Activated CD8-positive, alpha-beta memory T cell treated with anti-CD3 and anti-CD28 coated beads, Interleukin-2, amount 50 U/mL, for 24 hours (primary cell): ENCODE results near the gene COL27A1.

Source experiments
- DNase-seq: peaks from one replicate; pipeline ENCODE4 v3.0.0-alpha.2; 2020; ENCODE audit errors: extremely low read depth

The COL27A1 gene

DNA sequence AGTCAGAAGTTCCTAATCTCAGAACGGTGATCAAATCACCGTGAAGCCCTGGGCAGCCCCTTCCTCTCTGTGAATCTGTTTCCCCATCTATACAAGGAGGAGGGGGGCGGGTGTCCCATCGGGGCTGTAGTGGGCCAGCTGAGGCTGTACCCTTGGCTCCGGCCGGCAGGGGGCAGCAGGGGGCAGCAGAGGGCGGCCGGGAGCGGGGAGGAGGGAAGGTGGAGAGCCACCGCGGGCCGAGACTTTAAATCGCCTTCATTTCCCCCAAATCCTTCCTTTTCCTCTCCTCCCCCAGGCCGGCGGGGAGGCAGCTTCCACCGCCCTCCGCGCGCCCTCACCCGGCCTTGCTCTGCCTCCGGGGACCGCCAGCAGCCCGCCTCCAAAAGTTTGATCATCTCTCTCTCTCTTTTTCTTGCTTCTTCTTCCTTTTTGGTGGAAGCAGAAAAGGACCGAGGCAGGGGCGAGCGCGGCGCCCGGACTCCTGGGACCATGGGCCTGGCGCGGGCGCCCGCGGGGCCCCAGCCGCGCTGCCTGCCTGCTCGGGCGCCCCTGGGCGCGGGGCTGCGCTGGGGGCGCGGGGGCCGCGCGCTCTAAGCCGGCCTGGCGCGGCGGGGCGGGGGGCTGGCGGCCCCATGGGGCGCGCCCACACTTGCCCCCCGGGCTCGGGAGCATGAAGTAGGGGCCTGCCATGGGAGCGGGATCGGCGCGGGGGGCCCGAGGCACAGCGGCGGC, at the start of gene COL27A1:
Gene COL27A1, plus strand, starts transcription at position 275 of the 732 bp plus-strand sequence. Its CDS starts 414 bp downstream, at position 689.
- DNase-seq = peak; percentile 44

DNA sequence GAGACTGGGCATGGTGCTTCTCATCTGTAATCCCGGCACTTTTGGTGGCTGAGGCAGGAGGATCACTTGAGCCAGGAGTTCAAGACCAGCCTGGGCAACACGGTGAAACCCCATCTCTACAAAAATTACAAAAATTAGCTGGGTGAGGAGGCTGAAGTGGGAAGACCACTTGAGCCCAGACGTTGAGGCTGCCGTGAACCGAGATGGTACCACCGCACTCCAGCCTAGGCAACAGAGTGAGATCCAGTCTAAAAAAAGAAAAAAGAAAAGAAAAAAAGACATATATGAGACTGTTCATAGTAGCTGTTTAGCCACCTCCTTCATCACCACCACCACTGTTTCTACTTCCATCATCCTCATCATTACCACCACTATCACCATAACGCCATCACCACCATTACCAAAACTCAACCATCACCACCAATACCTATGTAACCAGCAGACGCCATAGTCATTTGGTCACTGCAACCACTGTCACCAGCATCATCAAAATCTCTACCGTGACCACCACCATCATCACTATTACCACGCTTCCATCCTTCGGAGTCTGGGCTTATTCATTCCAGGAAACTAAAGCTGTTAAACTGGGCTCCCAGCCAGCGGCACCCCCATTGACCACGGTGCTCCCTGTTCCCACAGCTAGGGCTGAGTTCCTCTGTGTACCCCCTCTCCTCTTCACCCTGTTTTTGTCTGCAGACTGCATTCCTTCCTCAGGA, 47.9 kb upstream of the COL27A1 start:
- DNase-seq = no peak

DNA sequence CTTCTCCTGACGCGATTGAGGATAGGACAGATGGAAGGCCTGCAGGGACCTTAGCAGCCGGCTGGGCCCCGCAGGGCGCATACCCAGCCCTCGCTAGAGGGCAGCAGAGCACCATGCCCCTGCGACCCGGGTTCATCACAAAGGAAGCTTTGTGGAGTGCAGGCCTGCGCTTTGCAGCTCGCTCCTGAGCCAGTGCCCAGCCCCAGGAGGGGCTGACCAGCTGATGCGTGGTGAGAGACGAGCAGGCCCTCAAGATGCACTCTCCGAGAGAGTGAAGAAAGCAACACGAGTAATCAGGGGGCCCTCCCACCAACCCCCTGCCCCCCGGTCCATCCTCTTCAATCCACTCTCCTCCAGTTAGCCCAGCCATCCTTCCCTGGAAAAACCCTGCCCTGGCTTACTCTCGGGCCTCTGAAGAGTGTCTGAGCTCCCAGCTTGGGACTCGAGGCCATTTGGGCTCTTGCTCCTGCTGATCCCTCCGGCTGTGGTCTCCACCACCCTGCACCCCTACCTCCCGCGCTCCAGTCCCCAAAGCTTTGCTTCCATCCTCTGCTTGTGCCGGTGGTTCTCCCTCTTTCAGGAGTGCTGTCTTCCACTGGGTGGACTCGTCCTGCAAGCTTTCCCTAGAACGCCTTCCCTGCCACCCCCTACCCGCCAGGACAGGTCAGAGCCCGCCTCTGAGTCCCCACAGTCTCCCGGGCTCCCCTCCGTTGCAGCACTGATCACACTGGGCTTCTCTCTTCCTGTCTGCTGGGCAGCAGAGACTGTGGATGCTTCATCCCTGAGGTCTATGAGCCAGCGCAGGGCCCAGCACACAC, 47.1 kb upstream of the COL27A1 start:
- peak; percentile 13 for DNase-seq

DNA sequence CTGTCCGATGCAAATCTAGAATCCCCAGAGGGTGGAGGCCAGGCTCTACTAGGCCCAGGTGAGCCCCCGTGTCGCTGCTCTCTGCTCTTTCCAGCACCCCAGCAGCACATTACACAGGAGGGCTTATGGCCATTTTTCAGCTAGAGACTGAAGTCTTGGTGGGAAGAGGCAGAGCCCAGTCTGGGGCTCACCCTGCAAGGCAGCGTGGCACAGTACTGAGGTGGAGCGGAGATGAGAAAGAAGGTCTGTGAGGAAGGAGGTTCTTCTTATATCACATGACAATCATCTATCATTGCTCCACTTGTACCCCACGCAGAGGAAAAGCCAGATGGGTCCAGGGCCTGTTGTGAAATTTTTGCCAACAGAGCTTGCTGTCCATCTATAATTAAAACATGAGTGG, 46.2 kb upstream of the COL27A1 start:
- DNase-seq = no peak

DNA sequence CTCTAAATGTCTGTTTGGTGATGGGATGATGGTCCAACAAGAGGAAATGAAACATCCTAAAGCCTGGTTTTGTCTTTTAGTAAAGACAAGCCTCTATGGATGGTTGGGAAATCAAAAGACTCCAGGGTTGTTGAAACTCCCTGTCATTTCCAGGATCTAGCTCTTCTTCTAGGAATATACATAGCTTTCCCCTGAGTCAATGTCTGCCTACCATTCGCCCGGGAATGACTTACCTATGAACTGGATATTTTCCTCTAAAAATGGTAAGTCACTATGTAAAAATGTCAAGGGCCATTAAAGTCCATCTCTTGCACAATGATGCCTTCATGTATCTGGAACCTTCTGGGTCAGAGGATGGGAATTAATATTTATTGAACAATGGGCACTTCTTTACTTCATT, 45.2 kb upstream of the COL27A1 start:
- DNase-seq = no peak

DNA sequence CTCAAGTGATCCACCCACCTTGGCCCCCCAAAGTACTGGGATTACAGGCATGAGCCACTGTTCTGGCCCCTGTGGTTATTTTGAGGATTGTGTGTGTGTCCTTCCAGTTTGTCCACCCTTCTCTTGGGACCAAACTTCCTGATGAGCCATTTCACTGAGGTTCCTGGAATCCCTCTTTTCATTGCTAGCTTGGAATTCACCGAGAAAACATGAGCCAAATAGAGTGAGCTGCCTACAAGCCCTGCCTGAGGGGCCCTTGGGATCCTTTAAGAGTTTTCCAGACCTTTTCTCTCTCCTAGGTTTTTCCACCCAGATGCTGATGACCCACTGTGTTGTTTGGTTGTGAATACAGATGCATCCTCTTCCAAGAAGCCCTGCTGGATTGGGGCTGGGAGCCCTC, 43.0 kb upstream of the COL27A1 start:
- no peak for DNase-seq

DNA sequence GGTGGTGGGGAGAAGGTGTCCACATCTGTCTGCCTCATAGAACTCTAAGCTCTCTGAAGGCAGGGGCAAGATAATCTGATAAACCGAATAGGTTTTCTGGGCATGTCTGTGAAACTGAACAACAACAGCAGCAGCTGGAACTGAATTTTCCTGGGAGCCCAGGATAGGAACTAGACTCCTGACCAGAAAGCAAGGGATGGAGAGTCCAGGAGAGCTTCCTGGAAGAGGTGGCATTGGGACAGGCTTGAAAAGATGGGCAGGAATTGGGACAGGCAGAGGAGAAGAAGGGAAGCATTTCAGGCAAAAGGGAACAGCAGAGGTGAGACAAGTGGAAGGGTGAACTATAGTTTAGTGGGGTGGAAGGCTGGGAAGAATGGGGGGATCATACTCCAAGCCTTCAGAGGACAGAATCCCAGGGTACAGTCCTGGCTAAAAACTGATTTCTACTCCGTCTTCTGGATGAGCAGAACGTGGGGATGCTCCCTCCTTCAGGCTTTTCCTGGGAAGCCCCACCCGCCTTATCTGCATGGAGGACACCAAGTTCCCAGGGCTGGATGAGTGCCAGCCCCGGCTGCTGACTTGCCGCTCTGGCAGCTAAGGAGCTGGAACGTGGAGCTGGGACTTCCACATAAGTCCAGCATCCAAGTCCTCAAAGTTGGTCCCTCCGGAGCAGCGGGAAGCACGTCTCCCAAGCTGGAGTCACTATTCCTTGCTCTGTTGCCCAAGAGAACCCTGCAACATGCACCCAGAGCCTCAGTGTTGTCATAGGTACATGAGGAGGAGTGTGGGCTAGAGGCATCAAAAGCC, 42.4 kb upstream of the COL27A1 start:
- DNase-seq = no peak

DNA sequence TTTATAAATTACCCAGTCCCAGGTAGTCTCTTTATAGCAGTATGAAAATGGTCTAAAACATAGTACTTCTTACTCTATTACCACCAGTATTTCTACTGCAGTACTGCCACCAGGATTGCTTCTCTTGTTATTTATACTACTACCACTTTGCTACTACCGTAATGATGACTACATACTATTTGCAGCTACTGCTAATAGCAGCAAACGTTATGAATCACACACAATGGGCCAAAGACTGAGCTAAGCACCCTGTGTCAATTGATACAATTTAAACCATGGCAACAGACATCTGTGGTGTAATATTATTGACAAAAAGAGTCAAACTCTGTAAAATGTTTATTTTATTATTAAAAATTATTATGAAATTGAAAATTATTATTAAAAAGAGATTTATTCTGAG, 41.0 kb upstream of the COL27A1 start:
- no peak for DNase-seq

DNA sequence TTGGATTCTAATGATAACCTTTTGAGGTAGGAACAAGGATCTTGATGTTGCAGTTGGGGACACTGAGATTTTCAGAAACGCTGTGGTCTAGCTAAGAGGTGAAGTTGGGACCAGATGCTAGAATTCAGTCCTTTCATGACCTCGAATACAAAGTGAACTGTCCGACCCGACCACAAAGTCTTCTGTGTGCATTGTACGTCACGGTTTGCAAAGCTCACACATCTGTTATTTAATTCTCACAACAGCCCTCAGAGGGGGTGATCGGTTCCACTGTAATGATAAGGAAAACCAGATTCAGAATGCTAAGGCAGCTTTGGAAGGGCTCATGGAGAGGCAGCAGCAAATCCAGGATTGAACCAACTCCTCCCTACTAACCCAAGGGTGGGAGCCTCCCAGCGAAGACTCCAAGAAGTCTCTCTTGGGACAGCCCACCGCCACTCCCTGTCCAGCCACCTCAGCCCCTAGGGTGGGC, 39.6 kb upstream of the COL27A1 start:
- no peak for DNase-seq

DNA sequence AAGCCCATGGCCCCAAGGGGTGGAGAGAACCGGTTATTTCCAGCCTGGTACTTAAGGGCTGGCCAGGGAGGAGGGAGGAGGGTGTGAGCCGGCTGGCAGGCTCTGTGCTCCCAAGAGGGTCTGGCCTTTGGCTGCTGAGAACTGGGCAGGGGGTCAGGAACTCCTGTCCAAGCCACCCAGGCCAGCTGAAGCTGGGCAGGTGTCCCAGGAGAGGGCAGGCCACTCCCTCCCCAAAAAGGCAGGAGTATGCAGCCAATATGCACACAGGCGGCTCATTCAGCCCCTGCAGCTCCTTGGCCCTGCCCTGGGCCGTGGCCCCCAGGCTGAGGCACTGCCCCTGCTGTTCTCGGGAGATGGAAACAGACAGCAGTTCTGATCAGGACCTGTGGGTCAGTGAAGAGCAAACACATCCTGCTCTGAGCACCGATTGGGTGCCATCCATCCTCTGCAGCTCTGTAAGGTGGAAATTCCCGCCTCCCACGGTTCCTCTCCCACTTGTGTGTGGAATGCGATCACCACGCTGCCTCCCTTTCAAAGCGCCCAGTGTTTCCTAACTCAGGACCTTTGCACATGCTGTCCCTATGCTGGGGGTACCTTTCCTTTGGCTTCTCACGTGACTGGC, 39.1 kb upstream of the COL27A1 start:
- DNase-seq = no peak

DNA sequence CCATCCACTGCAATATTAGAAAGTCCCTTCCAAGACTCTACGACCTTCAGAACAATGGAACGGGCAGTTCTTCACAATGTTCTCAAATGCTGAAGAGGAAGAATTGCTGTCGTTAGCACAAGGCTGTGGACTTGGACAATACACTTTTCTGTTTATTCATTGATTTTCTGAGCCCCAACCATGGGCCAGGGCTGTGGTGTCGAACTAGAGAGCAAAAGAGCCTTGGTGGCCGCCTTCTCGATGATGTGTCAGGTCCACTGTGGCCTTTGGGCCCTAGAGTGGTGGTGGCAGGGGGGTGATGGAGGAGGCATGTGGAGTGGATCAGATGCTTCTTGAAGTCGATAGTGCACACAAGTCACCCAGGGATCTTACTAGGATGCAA, 37.7 kb upstream of the COL27A1 start:
- DNase-seq = no peak

DNA sequence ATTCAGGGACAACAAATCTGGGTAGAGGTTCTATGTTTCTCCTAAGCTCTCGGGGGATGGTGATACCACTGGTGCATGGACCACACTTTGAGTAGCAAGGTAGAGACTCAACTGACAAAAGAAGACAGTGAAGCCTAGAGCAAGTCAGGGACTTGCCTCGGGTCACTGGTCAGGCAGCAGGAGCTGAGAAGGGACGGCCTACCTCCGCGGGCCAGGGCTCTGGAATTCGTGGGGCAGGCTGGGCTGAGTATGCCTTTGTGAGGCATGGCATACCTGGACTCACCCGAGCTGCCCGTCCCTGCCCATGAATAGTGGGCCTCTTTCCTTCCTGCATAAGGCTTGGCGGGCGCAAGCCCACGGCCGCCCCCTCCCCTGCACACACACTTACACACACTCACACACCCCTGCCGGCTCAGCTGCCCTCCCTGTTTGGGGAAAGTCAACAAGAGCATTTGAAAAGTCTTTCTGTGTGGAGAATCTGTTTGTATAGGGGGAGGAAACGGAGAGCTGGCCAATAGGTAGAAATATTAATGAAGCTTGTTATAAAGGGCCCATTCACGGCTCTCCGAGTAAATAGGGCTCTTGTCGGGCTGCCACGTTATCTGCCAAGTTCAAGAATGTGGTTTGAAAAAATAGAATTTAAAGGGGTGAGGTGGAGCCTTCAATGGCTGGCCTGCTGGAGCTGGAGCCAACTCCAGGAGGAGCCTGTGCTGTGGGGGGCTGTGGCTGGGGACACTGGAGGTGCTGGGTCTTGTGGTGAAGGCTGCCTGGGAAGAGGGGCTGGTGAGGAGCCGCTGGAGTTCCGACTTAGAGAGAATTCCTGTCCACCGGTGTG, 37.1 kb upstream of the COL27A1 start:
- DNase-seq = no peak

DNA sequence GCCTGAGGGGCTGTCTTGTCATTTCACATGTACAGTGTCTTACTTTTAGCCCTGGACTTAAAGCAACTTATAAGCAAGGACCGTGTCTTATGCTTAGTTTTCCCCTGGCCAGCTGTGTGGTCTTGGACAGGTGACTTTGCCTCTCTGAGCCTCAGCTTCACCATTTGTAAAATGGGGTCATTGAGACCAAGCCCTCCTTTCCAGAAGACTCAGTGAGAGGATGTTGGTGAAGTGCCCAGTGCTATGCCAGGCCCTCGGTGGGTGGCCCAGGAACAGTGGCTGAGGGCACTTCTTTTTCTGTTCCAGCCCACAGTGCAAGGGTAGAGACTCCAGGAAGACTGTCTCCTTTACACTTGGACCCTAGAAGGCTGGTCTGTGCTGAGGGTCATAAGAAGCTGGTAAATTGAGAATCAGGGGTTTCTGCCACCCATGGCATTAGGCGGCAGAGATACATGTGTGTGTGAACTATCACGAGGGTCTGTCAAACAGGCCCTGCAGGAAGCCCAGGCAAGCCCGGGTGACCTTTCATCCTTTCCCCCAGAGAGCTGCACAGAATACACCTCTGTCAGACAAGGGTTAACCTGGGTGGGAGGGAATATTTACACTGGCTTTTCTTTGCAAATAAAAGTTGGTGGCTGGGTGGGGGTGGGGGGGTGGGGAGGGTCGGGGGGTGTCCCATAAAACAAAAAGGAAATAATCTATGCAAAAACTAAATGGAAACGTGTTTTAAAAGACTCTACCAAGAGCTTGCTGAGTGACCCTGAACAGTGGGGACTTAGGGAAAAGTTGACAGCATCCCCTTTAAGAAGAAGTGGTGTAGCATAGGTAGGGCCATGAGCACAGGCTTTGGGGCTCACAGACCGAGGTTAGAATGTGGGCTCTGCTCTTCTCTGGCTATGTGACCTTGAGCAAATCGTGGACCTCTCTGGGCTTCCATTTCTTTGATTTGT, 35.8 kb upstream of the COL27A1 start:
- DNase-seq = no peak

DNA sequence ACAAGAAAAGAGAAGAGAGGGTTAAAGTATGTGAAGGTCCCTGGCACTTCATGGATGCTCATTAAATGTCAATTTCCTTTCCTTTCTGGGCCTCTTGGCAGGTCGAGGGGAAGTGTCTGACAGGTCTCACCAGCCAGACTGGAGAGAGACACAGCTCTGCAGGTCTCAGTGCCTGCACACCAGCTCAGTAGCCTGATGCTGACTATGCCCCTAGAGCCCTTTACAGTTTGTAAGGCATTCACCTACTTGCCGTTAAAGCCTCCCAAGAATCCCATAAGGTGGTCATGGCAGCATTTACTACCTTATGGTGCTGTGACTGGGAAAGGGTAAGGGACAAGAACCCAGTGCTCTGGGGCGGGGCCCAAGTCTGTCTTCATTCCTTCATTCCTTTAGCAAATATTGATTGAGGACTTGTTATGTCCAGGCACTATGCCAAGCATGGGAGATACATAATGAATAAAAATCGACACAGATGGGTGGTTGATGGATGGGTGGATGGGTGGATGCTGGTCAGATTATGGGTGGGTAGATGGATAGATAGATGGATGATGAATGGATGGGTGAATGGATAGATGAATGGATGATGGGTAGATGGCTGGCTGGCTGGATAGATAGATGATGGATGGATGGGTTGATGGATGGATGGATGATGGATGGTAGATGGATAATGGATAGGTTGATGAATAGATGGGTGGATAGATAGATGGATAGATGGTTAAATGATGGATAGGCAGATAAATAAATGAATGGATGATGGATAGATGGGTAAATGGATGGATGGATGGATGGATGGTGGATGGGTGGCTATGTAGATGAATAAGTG, 34.9 kb upstream of the COL27A1 start:
- DNase-seq = no peak

DNA sequence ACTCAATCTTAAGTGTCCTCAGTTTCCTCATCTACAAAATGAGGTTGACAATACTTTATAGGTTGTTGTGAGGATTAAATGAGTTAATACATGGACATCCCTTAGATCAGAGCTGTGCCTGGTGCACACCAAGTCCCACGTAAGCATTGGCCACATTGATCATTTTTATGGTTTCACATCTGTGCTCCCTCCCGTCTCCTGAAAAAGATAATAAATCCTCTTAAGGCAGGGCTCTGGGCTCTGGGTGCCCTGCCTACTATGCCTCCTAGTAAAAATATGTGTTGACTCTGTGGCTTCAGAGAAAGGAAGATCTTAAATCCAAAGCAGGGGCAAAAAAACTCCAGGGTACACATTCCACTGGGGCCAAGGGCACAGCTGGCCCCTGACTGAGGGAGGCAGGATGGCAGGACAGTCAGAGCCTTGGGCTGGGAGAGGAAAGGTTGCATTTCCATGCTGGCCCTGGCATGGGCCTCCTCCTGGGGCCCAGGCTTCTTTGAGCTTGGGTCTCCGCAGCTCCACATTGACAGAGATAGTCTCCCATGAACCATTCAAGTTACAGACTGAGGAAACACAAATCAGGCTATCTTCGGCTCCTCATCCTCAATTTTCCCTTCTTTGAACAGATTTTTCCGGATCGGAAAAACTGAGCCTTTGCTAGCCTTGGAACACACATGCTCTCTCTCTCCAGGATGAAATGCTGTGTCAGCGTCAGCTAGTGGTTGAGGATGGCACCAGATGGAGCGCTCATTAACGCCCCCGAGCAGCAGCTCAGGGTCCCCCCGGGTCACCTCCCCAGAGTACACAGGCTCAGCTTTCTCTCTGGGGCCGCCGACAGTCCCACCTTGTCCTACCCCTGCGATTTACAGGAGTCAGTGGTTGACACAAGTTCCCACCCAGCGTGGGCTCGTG, 33.9 kb upstream of the COL27A1 start:
- DNase-seq = no peak

DNA sequence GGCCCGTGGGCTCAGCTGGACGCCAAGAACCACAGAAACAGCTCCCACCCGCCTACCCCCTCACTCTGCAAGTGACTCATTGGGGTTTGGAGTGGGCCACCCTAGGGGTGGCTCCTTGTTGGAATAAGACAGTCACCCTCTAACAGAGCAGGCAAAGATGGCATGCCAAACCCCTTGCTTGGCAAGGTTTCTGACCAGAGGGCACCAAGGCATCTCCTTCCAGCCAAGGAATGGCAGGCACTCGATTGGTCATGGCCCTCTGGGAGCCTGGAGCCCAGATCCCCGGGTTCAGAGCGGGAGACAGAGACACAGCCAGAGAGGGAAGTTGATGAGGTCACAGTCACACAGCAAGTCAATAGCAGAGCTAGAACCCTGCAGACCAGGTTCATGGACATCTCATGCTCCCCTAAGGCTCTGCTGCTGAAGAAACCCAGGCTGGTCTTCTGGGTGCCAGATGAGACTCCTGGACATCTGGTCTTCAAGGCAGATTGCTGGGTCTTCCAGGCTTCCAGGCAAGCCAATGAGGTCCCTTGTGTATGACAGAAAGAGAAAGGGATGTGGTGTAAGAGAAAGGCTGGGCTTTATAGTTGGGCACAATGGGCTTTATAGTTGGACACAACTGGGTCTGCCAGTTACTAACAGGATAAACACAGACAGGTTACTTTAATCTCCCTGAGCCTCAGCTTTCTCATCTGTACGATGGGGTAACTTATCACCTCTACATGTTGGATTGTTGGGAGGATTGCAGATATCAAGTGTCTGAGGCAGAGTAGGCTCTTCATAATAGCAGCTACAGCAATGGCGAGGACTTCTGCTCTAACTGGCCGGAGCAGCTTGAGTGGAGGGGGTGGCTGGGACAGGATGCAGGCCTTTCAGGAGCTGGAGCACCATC, 33.0 kb upstream of the COL27A1 start:
- DNase-seq = no peak
